Lung microvascular endothelial cell (primary cell): ENCODE results near the gene GPR50. TPM values are rescaled to one million over a fixed set of nuclear protein-coding genes. Genes with fewer than 3 reads are reported as not detected.

ENCODE experiments used
- DNase-seq, 2 donors: peaks; one replicate each; pipeline versions ENCODE4 v3.0.0 to v3.0.0-alpha.2; 2010; ENCODE audit warnings: low read depth in 2 of 2
- total RNA-seq: library from RNA; depleted of rRNA; stranded (reverse); fragments of >200 nt; gene quantifications from 2 replicates; pipeline ENCODE4 v1.2.1, GENCODE V29; 2014

The GPR50 gene
- total RNA-seq, result not detected in 2 replicates

DNA sequence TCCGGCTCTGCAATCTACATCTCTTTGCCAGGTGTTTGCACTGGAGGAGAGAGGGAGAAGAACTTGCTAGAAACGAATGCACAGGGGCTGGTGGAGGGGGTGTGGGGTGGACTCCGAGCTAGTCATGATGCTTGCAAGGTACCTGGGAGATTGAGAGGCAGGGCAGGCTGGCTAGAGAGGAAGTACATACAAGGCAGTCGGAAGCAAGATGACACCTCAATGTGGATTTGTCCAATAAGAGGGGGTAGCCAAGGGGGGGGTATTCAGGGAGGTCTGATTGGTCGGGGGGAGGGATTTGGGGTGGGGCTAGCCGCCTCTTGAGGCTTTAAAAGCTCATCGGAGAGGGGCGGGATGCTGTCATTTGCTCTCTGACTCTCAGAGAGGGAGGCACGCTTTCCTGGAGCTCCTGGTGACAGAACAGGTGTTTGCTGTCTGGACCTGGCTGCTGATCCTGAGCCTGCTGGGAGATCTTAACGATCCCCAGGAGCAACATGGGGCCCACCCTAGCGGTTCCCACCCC lies at the start of gene GPR50:
Gene GPR50, plus strand, starts transcription at position 354 of the 520 bp plus-strand sequence. Its CDS starts 138 bp downstream, at position 492.
- no peak for DNase-seq

DNA sequence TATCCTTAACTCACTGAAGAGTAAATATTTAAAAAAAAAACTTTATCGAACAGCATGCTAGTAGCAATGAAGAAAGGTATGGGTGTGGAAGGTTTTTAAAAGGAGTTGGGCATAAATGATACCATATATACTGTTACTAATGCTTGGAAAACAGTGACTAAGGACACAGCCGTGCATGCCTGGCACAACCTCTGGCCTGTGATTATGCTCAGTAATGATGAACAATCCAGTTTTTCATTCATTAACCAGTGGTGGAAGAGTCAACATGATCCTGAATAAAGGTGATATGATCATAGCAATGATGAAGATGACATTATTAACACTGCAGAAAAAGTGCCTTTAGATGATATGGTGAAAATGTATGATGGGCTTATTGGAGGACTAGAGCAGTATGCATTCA lies 43.9 kb upstream of the GPR50 start:
- no peak for DNase-seq

DNA sequence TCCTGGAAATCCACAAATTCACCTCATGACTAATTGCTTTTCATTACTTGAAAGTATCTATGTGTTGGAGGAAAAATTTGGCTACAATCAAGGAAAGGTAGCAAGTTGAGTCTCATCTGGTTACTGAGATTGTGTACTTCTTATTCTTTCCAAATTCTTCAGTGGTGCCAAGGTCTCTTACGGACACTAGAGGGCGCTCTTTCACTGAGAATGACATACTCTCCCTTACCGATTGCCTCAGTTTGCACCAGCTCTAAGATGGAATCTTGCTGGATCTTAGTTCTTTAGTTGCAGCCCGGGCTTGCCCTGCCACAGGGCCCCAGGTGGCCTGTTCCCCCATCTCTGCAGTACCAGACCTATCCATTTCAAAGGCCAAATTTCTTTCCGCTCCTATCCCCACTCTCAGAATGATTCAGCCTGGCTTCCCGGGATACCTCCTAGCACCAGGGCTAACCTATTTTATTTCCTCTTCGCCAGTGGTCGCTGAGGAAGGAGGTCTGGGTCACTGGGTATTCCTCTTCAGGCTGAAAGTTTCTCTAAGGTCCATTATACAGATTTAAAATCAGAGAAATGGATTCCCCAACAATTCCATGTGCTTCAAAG lies 24.6 kb upstream of the GPR50 start:
- peak; percentile 59 to 71 for DNase-seq

DNA sequence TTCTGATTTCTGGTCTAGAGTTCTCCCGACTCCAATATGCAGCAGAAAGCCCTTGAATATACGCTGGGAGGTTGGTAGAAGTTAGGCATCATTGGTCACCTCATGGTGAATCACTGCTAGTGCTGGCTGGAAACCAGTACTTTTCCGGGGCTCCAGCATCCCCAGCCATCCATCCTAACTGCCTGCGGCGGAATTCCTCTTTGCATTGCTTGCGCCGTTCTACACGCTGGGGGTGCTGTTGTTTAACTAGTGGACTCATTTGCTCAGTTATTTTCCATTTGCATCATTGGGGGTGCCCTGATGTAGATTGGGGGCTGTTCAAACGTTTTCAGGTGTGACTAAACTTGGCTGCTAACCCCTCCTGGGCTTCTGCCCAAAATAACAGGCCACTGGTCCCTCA lies 23.3 kb upstream of the GPR50 start:
- DNase-seq, result no peak

DNA sequence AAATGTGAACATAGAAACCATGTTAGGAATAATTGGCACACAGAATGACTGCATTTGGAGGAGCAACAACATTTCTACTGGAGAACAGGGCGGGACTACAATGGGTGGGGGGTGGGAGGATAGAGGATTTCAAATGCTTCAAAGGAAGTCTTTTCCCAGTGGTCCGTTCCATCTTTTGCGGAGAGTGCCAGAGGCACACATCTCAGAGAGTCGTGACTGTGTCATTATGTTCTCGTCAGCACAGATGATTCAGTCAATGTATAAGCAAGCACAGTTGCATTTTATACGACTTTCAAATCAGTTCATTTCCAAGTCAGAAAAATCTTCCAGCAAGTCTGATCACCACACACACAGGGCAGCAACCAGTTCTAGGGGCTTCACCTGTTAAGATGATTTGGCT lies 22.7 kb upstream of the GPR50 start:
- no peak for DNase-seq

DNA sequence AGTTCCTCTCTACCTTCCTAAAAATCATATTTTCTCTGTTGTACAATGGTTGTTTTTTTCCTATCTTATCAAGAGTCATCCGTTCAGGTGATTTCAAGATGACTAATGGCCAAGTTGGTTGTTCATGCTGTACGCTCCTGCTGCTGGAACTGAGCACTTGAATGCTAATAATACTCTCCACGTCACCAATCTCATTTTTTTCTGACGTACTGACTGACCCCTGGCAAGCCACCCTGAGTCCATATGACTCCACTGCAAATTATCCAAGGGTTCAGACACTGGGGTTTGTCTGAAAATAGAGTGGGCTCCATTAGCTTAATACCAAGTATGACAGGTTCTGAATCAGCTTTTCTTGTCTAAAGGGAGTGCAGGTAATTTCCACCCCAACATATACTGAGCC lies 21.1 kb upstream of the GPR50 start:
- DNase-seq, result no peak

DNA sequence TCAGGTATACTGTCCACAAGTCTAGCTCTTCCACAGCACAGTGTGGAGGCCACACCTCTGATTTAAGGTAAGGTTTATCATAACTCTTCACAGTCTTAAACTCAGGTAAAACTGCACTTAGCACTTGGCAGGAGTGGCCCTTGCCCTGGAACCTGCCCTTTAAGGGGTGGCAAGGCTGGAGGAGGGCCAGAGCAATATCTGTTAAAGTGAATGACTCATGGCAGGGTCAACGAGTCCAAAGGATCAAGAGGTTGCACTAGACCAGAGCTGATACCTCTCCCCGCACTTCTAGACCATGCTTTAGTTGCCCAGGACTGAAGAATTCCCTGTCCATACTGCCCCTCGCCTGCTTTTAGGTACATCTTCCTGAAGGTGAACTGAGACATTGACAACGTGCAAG lies 14.7 kb upstream of the GPR50 start:
- no peak for DNase-seq

DNA sequence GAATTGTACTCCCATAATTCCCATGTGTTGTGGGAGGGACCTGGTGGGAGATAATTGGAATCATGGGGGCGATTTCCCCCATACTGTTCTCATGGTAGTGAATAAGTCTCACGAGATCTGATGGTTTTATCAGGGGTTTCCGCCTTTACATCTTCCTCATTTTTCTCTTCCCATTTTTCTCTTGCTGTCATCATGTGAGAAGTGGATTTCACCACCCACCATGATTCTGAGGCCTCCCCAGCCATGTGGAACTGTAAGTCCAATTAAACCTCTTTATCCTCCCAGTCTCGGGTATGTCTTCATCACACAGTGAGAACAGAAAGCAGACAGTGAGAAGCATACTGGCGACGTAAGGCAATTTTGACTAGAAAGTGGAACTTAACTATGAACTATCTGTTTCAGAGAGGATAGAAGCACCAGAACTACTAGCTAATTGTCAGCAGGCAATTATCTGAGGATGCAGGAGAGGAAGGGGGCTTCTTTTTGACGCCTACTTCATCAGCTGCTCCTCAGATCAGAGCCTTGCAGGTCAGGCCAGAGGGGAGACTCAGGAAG lies 8.5 kb upstream of the GPR50 start:
- no peak for DNase-seq

DNA sequence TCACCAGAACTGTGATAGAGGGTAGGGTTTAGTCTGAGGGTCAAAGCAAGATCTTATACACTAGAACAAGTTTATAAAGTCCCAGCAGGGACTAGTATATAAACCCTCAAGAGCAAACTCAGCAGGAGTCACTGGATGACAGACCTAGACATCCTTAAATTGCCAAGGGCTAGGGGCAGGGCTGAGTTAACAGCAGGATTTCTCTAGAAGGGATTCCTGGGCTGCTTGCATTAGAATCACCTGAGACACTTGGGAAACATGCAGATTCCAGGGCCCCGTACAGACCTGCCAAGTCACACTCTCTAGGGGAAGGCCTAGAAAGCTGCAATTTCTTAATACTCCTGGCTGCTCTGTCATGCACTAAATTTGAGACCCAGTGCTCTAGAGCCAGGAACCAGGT lies 6.6 kb upstream of the GPR50 start:
- DNase-seq, result no peak

DNA sequence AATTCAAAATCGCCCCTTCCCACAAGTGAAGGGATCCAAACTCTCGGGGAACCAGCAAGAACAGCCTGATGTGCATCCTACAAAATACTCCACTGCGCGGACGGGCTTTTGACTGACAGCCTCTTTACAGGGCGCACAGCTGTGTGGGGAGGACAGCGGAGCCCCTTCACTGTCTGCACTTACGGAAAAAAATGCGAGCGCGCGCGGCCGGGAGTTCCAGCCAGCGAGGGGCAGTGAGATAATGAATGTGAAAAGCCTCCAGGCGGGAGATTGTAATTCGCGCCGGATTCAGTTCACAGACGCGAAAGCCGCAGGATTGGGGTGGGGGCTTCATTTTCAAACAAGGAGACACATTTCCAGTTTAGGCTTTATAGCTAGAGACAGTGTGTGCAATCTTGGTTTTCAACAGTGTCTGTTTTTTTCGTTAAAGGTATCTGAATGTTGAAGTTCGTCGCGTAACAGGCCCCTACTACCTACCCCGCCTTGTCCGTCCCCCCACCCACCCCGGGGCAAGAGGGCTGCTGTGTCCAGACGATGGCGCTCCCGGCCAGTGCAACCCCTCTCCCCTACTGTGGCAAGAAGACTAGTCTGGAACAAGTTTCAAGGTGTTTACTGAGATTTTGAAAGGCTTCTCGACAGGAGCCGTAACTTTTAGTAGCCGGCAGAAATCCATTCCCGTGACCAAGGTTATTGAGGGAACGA lies 1.7 kb upstream of the GPR50 start:
- DNase-seq, result no peak

DNA sequence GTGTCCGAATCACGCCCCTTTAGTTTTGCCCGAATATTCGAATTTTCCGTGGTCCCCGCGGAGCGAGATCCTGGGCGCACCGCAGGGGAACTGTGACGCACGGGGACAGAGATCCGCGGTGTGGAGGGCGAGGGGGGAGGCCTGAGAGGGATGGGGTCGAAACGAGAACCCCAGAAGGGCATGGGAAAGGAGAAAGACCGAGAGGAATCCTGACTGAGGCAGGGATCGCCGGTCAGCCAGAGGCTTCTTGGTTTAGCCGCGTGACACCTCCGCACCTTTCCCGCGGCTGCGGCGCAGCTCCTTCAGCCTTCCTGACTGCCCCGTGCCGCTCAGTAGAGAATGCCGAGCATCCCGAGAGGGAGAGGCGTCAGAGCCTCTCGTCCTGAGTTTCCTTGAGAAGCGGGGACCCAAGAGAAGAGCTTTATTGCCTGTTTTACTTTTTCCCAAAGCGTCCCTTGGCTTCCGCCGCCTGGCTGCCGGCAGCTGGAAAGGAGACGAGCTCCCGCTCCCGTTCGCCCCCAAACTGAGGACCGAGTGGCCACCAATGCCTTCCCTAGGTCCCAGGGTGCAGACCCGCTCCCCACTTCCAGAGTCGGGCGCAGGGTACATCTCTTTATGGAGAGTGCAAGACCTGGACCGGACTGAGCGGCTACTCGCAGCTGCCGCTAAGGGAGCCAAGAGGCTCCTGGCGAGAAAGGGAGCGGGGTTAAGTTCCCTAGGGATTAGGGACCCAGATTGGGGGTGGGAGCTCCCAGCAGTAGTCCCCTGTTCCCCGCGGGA lies 911 bp upstream of the GPR50 start:
- no peak for DNase-seq

DNA sequence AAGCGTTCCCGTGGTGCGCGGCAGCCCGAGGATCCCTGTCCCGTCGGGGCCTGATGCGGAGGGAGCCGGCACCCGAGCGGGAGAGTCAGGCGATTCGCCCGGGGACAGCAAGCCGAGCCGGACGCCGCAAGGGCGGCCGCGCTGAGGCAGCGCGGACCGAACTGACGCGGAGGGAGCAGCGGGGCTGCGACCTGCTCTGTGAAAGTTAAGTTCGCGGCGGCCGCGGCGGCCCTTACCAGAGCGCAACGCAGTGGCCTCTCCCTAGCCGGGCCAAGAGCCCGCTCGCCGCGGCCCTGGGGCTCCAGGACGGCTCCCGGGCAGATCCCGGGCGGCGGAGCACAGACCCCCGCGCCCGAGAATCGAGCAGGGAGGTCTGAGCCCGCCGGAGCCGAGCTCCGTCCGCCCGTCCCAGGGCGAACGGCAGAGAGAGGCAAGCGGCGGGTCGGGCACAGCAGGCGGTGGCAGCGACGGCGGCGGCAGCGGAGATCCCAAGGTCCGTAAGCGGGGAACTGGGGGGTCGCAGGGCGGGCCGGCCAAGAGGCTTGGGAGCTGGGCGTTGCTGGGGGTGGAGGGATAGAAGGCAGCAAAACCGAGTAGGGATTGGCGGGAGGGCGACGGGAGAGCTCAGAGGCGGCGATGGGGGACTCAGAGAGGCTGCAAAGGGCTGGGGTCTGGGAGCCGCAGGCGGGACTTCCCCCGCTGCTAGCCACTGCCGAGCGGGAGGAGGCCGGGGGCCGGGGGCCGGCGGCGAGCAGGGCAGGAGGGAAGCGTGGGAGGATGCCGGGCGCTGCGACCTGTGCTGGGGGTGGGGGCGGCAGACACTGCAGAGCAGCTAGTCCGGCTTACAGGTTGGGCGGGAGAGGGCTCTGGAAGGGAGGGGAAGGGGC lies 1.0 kb downstream of the GPR50 start:
- peak in 1 of 2 donors; percentile 24 for DNase-seq

DNA sequence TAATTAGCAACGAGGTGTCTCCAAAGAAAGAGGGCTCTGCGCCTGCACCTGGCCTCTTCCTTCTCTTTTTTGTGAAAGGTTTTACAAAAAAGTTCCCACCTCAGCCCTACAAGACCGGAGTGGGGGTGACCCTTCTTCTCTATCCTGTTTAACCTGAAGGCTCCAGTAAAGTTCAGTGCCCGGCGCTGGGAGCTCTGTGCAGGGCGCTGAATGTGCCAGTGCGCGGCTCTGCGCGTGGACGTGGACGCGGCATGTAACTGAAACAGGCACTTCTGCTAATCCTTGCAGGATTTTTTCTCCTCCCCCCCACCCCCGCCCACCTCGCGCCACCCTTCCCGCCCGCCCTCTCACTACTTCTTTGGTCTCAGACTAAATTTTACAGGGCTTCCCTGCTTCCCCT lies 2.4 kb downstream of the GPR50 start:
- DNase-seq, result no peak

DNA sequence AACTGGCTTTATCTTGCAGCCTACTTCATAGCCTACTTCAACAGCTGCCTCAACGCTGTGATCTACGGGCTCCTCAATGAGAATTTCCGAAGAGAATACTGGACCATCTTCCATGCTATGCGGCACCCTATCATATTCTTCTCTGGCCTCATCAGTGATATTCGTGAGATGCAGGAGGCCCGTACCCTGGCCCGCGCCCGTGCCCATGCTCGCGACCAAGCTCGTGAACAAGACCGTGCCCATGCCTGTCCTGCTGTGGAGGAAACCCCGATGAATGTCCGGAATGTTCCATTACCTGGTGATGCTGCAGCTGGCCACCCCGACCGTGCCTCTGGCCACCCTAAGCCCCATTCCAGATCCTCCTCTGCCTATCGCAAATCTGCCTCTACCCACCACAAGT lies 4.0 kb downstream of the GPR50 start:
- no peak for DNase-seq

DNA sequence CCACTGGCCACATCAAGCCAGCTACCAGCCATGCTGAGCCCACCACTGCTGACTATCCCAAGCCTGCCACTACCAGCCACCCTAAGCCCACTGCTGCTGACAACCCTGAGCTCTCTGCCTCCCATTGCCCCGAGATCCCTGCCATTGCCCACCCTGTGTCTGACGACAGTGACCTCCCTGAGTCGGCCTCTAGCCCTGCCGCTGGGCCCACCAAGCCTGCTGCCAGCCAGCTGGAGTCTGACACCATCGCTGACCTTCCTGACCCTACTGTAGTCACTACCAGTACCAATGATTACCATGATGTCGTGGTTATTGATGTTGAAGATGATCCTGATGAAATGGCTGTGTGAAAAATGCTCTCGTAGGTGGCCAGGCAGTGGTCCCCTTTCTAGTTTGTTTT lies 4.7 kb downstream of the GPR50 start:
- DNase-seq, result no peak

DNA sequence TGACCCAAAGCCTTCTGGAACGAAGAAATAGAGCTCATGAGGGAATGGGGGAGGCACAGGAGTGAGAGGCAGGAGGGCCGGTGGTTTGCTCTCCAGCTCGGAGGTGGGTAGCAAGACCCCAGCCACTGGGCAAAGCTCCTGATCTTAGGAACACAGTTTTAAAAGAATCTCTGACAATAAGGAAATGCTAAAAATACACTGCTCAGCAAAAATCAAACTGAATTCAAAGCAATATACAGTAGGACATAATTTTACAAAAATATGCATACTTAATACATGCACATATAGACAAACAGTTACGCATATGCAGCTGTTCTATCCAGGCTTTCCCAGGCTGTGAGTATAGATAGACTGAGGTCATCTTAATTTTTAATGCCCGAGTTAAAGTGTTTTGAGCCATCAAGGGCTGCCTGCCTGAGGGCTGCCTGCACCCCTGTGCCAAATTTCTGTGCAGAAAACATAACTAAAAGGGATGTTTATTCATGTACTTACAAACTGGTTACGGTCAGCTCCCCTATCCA lies 6.9 kb downstream of the GPR50 start:
- no peak for DNase-seq

DNA sequence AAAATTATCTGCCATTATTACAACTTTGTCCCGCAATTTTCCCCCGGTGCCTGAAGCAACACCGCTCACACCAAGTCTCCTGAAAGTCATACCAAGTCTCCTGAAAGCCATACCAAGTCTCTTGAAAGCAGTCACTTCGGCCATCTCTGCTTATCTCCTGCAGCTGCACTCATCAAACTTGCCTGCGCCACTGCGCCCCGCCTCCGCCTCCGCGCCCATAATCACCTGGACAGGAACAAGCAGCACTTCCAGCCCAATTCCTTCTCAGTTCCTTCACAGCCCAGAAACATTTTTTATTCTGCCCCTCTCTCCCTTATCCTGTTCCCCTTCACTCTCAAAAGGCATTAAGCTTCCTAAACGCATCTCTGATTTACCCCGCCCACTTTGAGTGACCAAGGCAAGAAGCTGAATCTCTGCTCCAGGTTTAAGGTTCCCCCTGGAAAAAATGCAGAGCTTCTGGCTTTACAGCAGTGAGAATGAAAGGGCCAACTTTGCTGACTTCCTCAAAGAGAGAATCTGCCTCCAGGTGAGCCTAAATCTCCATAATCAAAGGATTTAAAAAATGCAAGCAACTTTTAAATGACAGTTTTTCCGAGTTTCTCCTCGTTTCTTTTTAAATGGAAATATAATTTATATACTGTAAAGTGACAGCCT lies 7.7 kb downstream of the GPR50 start:
- DNase-seq, result no peak

DNA sequence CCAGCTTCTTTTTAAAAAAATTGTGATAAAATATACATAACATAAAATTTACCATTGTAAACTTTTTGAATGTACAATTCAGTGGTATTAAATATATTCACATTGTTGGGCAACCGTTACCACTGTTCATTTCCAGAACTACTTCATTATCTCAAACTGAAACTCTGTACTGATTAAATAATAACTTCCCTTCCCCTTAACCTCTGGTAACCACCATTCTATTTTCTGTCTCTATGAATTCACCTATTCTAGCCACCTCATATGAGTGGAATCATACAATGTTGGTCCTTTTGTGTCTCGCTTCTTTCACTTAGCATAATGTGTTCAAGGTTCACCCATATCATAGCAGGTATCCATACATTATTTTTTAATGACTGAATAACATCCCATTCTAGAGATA lies 8.3 kb downstream of the GPR50 start:
- no peak for DNase-seq

DNA sequence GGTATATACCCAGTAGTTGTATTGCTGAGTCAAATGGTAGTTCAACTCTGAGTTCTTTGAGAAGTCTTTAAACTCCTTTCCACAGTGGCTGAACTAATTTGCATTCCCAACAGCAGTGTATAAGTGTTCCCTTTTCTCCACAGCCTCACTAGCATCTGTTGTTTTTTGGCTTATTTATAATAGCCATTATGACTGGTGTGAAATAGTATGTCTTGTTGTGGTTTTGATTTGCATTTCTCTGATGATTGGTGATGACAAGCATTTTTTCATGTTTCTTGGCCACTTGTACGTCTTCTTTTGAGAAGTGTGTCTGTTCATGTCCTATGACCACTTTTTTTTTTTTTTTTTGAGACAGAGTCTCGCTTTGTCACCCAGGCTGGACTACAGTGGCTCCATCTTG lies 30.5 kb downstream of the GPR50 start:
- DNase-seq, result no peak

DNA sequence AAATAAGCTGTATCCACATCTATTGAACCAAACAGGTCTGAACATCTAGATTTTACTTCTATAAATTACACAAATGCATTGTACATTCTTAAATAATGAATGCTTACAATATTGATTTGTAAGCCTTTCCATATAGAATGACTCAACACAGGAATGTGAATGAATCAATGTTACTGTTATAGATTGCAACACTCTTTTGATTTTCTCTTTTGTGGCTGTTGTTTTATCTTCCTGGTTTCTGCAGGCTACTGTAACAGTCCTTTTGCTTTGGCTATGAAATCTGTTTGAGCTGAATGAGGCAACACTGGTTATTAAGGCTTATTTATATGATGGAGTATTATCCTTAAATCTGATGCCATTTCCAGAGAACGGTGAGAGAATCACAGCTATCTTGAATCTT lies 49.5 kb downstream of the GPR50 start:
- DNase-seq, result no peak
